HEK293T (cell line): Measurements from ENCODE around the gene MMS19.

ENCODE experiments used
- BHLHE40 ChIP-seq: fragments of 450-650 bp; IDR thresholded peaks from 2 replicates; pipeline ENCODE4 v1.6.1; 2016; ENCODE audit warnings: mild to moderate bottlenecking, moderate library complexity, borderline replicate concordance
- ELF4 ChIP-seq: fragments of 450-650 bp; IDR thresholded peaks from 2 replicates; pipeline ENCODE4 v1.6.1; 2017; ENCODE audit warnings: antibody characterized with exemption
- FOXA1 ChIP-seq: fragments of 450-650 bp; IDR thresholded peaks from 2 replicates; pipeline ENCODE4 v1.6.1; 2016; ENCODE audit warnings: mild to moderate bottlenecking
- FOXK2 ChIP-seq: fragments of 450-650 bp; IDR thresholded peaks from 2 replicates; pipeline ENCODE4 v1.6.1; 2016; ENCODE audit warnings: mild to moderate bottlenecking
- FOXM1 ChIP-seq: fragments of 450-650 bp; IDR thresholded peaks from 2 replicates; pipeline ENCODE4 v1.6.1; 2017; ENCODE audit warnings: mild to moderate bottlenecking, borderline replicate concordance
- LEF1 ChIP-seq: fragments of 450-650 bp; IDR thresholded peaks from 2 replicates; pipeline ENCODE4 v1.6.1; 2017; ENCODE audit warnings: mild to moderate bottlenecking, borderline replicate concordance
- NFRKB ChIP-seq: fragments of 450-650 bp; IDR thresholded peaks from 2 replicates; pipeline ENCODE4 v1.6.1; 2016; ENCODE audit warnings: mild to moderate bottlenecking, moderate library complexity
- SP1 ChIP-seq: fragments of 450-650 bp; IDR thresholded peaks from 2 replicates; pipeline ENCODE4 v1.6.1; 2017
- SUZ12 ChIP-seq: fragments of 450-650 bp; IDR thresholded peaks from 2 replicates; pipeline ENCODE4 v1.6.1; 2016; ENCODE audit warnings: mild to moderate bottlenecking
- TARDBP ChIP-seq: fragments of 450-650 bp; IDR thresholded peaks from 2 replicates; pipeline ENCODE4 v1.6.1; 2016
- ZNF384 ChIP-seq: fragments of 450-650 bp; IDR thresholded peaks from 2 replicates; pipeline ENCODE4 v1.6.1; 2016
- TF ChIP-seq, protein P1 (sequence below): fragments of 450-650 bp; IDR thresholded peaks from 2 replicates; pipeline ENCODE4 v1.6.1; 2016

DNA sequence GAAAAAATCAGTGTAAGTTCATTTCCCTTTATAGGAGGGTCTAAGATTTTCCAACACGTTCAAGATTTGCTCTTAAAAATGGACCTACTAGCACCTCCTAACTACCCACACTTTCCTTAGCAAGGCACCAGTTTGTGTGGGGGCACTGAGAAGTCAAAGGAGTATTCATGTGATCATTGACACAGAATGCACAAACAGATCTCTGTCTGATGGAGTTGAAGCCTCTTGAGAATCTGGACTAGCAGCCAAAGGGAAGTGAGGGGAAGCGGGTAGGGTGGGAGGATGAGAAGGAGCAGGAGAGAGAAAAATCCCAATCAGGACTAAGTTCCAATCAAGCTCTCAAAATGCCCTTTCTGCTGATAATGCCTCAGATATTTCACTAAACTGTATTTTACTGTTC lies 4.1 kb downstream of the MMS19 start:
- TF ChIP-seq SP1 (no peak), TARDBP (no peak), NFRKB (no peak), BHLHE40 (no peak), LEF1 (no peak), ZNF384 (no peak), FOXA1 (no peak), FOXM1 (no peak), SUZ12 (no peak), ELF4 (no peak), FOXK2 (no peak)
- TF ChIP-seq, protein P1, sequence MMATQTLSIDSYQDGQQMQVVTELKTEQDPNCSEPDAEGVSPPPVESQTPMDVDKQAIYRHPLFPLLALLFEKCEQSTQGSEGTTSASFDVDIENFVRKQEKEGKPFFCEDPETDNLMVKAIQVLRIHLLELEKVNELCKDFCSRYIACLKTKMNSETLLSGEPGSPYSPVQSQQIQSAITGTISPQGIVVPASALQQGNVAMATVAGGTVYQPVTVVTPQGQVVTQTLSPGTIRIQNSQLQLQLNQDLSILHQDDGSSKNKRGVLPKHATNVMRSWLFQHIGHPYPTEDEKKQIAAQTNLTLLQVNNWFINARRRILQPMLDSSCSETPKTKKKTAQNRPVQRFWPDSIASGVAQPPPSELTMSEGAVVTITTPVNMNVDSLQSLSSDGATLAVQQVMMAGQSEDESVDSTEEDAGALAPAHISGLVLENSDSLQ: no peak
